Occipital lobe (tissue), 2 donors: ENCODE measurements around the gene PARPBP. TPM values are rescaled to one million over a fixed set of nuclear protein-coding genes. Genes with fewer than 3 reads are reported as not detected.
"Not testable (repeated sequence)": the region's sequence is repeated elsewhere in the genome, so short reads cannot be mapped to it uniquely, and the experiment has no call there.

ENCODE experiments used
- DNase-seq: peaks from one replicate; lab custom pipeline; 2025; lab: John Stamatoyannopoulos, UW
- total RNA-seq: library from RNA; depleted of rRNA; stranded (reverse); fragments of >200 nt; gene quantifications from one replicate; pipeline ENCODE4 v1.2.3, GENCODE V29; 2014

Gene PARPBP
- total RNA-seq, 1 donor from 2014 or later: 5.5 TPM

DNA sequence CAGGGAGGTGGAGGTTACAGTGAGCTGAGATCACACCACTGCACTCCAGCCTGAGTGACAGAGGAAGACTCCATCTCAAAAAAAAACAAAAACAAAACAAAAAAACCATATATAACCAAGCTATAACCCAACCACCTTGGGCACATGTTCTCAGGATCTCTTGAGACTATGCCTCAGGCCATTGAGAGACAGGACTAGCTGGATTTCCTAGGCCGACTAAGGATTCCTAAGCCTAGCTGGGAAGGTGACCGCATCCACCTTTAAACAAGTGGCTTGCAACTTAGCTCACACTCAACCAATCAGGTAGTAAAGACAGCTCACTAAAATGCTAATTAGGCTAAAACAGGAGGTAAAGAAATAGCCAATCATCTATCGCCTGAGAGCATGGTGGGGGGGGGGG, 35.2 kb downstream of the PARPBP start:
- DNase-seq: not testable (repeated sequence)

GRCh38 chr12:102163383-102163782, 43.4 kb downstream of the PARPBP start:
- DNase-seq: no peak

GRCh38 chr12:102167821-102168604, 48.0 kb downstream of the PARPBP start:
- DNase-seq: no peak

- DNase-seq: no peak
Observed at GRCh38 chr12:102169922-102170621, 50.1 kb downstream of the PARPBP start.

DNA sequence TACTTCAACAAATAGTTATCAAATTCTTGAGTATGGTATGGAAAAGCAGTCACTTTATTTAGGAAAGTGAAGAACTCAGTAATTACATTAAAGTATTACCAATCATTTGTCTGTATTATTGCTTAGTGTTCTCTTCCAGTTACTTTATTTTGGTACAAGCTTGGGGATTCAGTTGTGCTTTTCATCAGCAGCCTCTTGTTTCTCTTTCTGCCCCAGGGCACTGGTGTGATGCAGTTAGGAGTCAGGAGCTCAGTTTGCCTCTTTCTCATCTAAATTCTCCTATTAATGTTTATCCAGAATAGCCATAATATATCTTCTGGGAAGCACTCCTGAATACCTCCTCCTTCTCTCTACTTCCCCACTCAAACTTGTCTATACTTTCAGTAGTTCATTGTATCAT, 52.0 kb downstream of the PARPBP start:
- DNase-seq: no peak

GRCh38 chr12:102172436-102172835, 52.5 kb downstream of the PARPBP start:
- no peak for DNase-seq

GRCh38 chr12:102174117-102174516, 54.1 kb downstream of the PARPBP start:
- DNase-seq: no peak

DNA sequence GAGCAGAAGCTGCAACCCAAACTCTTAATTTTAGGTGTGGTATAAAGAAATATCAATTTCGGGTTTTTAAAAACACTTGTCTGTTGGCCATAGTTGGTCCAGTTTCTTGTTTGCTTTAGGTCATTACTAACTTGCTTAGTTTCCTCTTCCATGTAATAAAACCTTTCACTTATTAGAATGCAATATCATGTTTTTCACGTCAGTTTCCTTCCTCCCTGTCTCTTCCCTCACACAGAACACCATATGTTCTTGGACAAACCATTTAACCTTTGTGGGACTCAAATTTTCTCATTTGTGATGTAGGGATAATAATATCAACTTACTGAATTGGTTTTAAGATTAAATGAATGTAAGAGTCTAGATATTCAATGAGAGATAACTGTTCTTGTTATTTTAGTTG, 54.8 kb downstream of the PARPBP start:
- DNase-seq: no peak

- DNase-seq: no peak
Observed at GRCh38 chr12:102182635-102183034, 62.7 kb downstream of the PARPBP start.

DNA sequence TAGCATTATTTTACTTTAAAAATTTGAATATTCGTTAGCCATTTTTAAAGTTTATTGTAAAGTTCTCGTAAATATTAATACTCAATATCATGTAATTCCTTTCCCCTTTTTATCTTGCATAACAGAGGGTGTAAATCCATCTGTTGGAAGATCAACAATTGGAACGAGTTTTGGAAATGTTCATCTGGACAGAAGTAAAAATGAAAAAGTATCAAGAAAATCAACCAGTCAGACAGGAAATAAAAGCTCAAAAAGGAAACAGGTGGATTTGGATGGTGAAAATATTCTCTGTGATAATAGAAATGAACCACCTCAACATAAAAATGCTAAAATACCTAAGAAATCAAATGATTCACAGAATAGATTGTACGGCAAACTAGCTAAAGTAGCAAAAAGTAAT, 75.8 kb downstream of the PARPBP start:
- DNase-seq: no peak

GRCh38 chr12:102197789-102198188, 77.8 kb downstream of the PARPBP start, which contains the start of gene PMCH:
Gene PMCH (minus strand): TSS chr12:102197833. CDS start chr12:102197770, 63 bp downstream.
- no peak for DNase-seq

- DNase-seq: no peak
Observed at GRCh38 chr12:102201436-102202061, 81.6 kb downstream of the PARPBP start.

DNA sequence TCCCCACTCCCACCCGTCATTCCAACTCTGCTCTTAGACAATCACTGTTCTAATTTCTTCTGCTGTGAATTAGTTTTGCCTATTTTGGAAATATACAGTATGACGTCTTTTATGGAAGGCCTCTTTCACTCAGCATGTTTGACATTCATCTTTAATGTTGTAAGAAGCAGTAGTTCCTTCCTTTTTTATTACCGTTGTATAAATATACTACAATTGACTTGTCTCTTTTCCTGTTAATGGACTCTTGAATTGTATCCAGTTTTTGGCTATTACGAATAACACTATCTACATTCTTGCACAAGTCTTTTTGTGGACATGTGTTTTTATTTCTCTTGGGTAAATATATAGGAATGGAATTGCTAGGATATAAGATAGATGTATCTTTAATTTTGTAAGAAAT, 82.6 kb downstream of the PARPBP start:
- no peak for DNase-seq

GRCh38 chr12:102204025-102204424, 84.0 kb downstream of the PARPBP start:
- DNase-seq: no peak

DNA sequence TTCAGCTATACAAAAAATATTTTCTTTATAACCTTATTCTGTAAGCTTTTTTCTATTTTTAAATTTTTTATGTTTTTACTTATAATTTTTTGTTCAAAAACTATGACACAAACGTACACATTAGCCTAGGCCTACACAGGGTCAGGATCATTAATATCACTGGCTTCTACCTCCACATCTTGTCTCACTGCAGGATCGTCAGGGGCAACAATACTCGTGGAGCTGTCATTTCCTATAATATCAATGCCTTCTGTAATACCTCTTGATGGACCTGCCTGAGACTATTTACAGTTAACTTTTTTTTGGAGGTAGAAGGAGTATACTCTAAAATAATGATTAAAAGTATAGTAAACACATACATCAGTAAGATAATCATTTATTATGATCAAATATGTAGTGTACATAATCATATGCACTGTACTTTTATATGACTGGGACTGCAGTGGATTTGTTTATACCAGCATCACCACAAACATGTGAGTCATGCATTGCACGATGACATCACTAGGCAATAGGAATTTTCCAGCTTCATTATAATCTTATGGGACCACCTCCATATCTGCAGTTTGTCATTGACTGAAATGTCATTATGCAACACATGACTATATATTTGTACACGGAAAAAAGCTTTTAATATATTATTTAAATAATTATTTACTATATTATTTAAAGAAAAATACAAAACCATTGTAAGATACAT, 96.2 kb downstream of the PARPBP start:
- no peak for DNase-seq

GRCh38 chr12:102220736-102221135, 100.8 kb downstream of the PARPBP start:
- DNase-seq: no peak

DNA sequence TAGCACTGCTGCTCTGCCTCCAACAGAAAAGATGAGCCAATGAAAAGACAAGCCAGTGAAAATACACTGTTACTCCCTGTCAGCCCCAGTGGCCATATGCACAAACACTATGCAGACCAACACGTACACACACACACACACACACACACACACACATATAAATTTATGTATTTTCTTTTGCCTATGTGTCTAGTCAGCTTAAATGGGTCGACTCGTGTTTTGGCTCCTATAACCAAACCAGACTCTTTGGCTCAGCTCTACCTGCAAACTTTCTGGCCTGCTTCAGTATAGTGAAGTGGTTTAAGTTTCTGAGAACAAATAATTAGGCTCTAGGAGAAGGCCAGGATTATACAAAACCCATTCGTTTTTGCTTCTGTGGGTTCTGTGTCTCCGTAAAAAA, 108.0 kb downstream of the PARPBP start:
- DNase-seq: no peak

- DNase-seq: no peak
Observed at GRCh38 chr12:102232036-102232435, 112.1 kb downstream of the PARPBP start.

GRCh38 chr12:102232446-102232845, 112.5 kb downstream of the PARPBP start:
- no peak for DNase-seq

- DNase-seq: no peak
Observed at GRCh38 chr12:102234599-102234998, 114.6 kb downstream of the PARPBP start.

GRCh38 chr12:102240859-102241258, 120.9 kb downstream of the PARPBP start:
- DNase-seq: not testable (repeated sequence)
